ENCODE measurements around the gene RPS6KA2.

DNA sequence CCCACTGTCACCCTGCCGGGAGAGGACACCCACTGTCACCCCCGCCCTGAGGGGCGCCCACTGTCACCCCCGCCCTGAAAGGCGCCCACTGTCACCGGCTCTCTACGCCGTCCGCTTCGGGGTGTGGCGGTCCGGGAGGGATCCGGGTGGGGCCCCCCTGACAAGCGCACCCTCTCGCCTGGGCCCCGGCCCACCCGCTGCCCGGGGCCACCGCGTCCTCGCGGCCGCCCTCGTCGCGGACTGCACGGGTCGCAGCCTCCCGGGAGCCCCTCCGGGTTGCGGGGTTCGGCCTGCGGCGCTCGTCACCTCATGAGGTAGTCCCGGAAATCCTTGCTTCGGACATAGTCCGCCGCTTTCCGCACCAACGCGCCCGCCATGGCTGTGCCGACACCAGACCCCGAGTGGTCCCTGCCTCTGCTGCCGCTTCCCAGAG, 244.5 kb downstream of the RPS6KA2 start:
- TF ChIP-seq POLR2A (IDR thresholded peaks at IDR 0.05): no peak
- TF ChIP-seq CTCF (IDR thresholded peaks at IDR 0.05): no peak

All from testis (tissue), 2 donors.